Neural cell (in vitro differentiated cells): ENCODE measurements around the gene DNAJC7. TPM values are rescaled to one million over a fixed set of nuclear protein-coding genes. Genes with fewer than 3 reads are reported as not detected.

Experiments
- H2AFZ ChIP-seq: fragments of 200-600, 300-800 bp; sonication (generic), shearing (Covaris generic); 2 replicates; pipeline ENCODE4 v1.6.0; 2014; ENCODE audit warnings: low read depth, mild to moderate bottlenecking, antibody characterized with exemption, low read length, moderate library complexity
- H3F3A ChIP-seq: fragments of 200-600 bp; shearing (Covaris generic); 2 replicates; pipeline ENCODE4 v1.6.1; 2016; ENCODE audit warnings: mild to moderate bottlenecking, moderate library complexity, mixed read lengths, antibody characterized with exemption, low read length; ENCODE audit not compliant: insufficient read depth, poor library complexity, severe bottlenecking
- H3K27ac ChIP-seq: fragments of 200-600, 300-800 bp; sonication (generic), shearing (Covaris generic); 2 replicates; pipeline ENCODE4 v1.5.1; 2014; ENCODE audit warnings: mild to moderate bottlenecking, low read length, moderate library complexity
- H3K27me3 ChIP-seq: fragments of 300-800, 200-600 bp; sonication (generic), shearing (Covaris generic); 2 replicates; pipeline ENCODE4 v1.6.0; 2014; ENCODE audit warnings: mild to moderate bottlenecking, low read depth, low read length, moderate library complexity; ENCODE audit not compliant: insufficient read depth
- H3K36me3 ChIP-seq: fragments of 300-800, 200-600 bp; sonication (generic), shearing (Covaris generic); 2 replicates; pipeline ENCODE4 v1.5.1; 2014; ENCODE audit warnings: mild to moderate bottlenecking, antibody characterized with exemption, low read length, moderate library complexity; ENCODE audit not compliant: insufficient read depth
- H3K4me2 ChIP-seq: fragments of 300-800, 200-600 bp; sonication (generic), shearing (Covaris generic); 2 replicates; pipeline ENCODE4 v1.6.0; 2014; ENCODE audit warnings: mild to moderate bottlenecking, low read length
- H3K4me3 ChIP-seq: fragments of 300-800, 200-600 bp; sonication (generic), shearing (Covaris generic); 2 replicates; pipeline ENCODE4 v1.5.1; 2014; ENCODE audit warnings: mild to moderate bottlenecking, low read length, moderate library complexity
- H3K79me2 ChIP-seq: fragments of 200-600 bp; shearing (Covaris generic); replicated peaks from 2 replicates; pipeline ENCODE4 v1.6.0; 2014; ENCODE audit warnings: mild to moderate bottlenecking, low read length, moderate library complexity; ENCODE audit not compliant: insufficient read depth
- H3K9ac ChIP-seq: fragments of 300-800, 200-600 bp; sonication (generic), shearing (Covaris generic); 2 replicates; pipeline ENCODE4 v1.6.1; 2016; ENCODE audit warnings: mild to moderate bottlenecking, low read length, mixed read lengths
- H3K9me2 ChIP-seq: fragments of 200-600 bp; shearing (Covaris generic); 2 replicates; pipeline ENCODE4 v1.6.1; 2016; ENCODE audit warnings: mild to moderate bottlenecking, low read length, mixed read lengths; ENCODE audit not compliant: insufficient read depth
- H3K9me3 ChIP-seq: fragments of 200-600, 300-800 bp; sonication (generic), shearing (Covaris generic); 2 replicates; pipeline ENCODE4 v1.6.1; 2016; ENCODE audit warnings: mild to moderate bottlenecking, mixed run types, low read length, moderate library complexity, mixed read lengths
- H4K20me1 ChIP-seq: fragments of 200-600 bp; shearing (Covaris generic); 2 replicates; pipeline ENCODE4 v1.6.1; 2016; ENCODE audit warnings: mild to moderate bottlenecking, mixed run types; ENCODE audit not compliant: insufficient read depth
- CTCF ChIP-seq: fragments of 450-650 bp; IDR thresholded peaks from 2 replicates; pipeline ENCODE4 v1.5.1; 2014; ENCODE audit warnings: antibody characterized with exemption, mild to moderate bottlenecking, moderate library complexity; ENCODE audit not compliant: poor library complexity, severe bottlenecking
- EP300 ChIP-seq: fragments of 450-650 bp; conservative IDR thresholded peaks from 2 replicates; pipeline ENCODE4 v1.6.1; 2014; ENCODE audit warnings: antibody characterized with exemption, mild to moderate bottlenecking, moderate library complexity; ENCODE audit not compliant: poor library complexity, severe bottlenecking
- EZH2 ChIP-seq: fragments of 200-600, 300-800 bp; shearing (Covaris generic), sonication (generic); IDR thresholded peaks from 2 replicates; pipeline ENCODE4 v1.6.1; 2014; ENCODE audit warnings: antibody characterized with exemption, low read length, borderline replicate concordance, mild to moderate bottlenecking; ENCODE audit not compliant: insufficient read depth, poor library complexity, severe bottlenecking
- MXI1 ChIP-seq: fragments of 450-650 bp; conservative IDR thresholded peaks from 2 replicates; pipeline ENCODE4 v1.6.1; 2014; ENCODE audit warnings: antibody characterized with exemption, mild to moderate bottlenecking; ENCODE audit not compliant: poor library complexity, severe bottlenecking
- POLR2AphosphoS5 ChIP-seq: IDR thresholded peaks from 2 replicates; pipeline ENCODE4 v1.6.1; 2012
- RAD21 ChIP-seq: fragments of 450-650 bp; conservative IDR thresholded peaks from 2 replicates; pipeline ENCODE4 v1.6.1; 2014; ENCODE audit warnings: antibody characterized with exemption, mild to moderate bottlenecking, moderate library complexity
- REST ChIP-seq: IDR thresholded peaks from 2 replicates; pipeline ENCODE4 v1.6.1; 2012; ENCODE audit warnings: borderline replicate concordance
- SMC3 ChIP-seq: fragments of 450-650 bp; conservative IDR thresholded peaks from 2 replicates; pipeline ENCODE4 v1.6.1; 2014; ENCODE audit warnings: antibody characterized with exemption, mild to moderate bottlenecking, moderate library complexity; ENCODE audit not compliant: poor library complexity
- TAF1 ChIP-seq: IDR thresholded peaks from 2 replicates; pipeline ENCODE4 v1.6.1; 2012; ENCODE audit warnings: low read depth
- polyA plus RNA-seq: library from polyadenylated mRNA; depleted of rRNA; stranded (reverse); fragments of >200 nt; gene quantifications from 2 replicates; pipeline ENCODE4 v1.2.3, GENCODE V29; 2014

DNAJC7 gene
- polyA plus RNA-seq, 1 donor from 2014 or later = 126 TPM

GRCh38 chr17:41972571-41973407 lies 44.5 kb downstream of the DNAJC7 start:
- H3K36me3 ChIP-seq = peaks cover 8% of the 10 kb centered on the region
- H3F3A ChIP-seq = no peaks in the 10 kb centered on the region
- no peaks in the 10 kb centered on the region for H3K9me2 ChIP-seq
- H3K27ac ChIP-seq = no peak overlapping the region
- H3K4me3 ChIP-seq = no peak overlapping the region
- no peak overlapping the region for H3K9ac ChIP-seq
- no peaks in the 10 kb centered on the region for H4K20me1 ChIP-seq
- H3K4me2 ChIP-seq = no peak overlapping the region
- H3K27me3 ChIP-seq = no peaks in the 10 kb centered on the region
- H3K9me3 ChIP-seq = no peaks in the 10 kb centered on the region
- peaks cover 10% of the 10 kb centered on the region for H3K79me2 ChIP-seq
- no peak overlapping the region for H2AFZ ChIP-seq
- TF ChIP-seq EZH2 (no peak), MXI1 (no peak), RAD21 (no peak), REST (no peak), TAF1 (no peak), SMC3 (no peak), POLR2AphosphoS5 (no peak), EP300 (no peak), CTCF (no peak)

- Histone ChIP-seq H2AFZ (no peak overlapping the region), H3F3A (no peaks in the 10 kb centered on the region), H3K9me2 (no peaks in the 10 kb centered on the region), H3K79me2 (peaks cover 18% of the 10 kb centered on the region), H3K4me2 (no peak overlapping the region), H3K9ac (no peak overlapping the region), H3K27me3 (no peaks in the 10 kb centered on the region), H3K36me3 (peaks cover 6% of the 10 kb centered on the region), H3K27ac (no peak overlapping the region), H3K9me3 (no peaks in the 10 kb centered on the region), H3K4me3 (no peak overlapping the region), H4K20me1 (no peaks in the 10 kb centered on the region)
- TF ChIP-seq SMC3 (no peak), TAF1 (no peak), RAD21 (no peak), POLR2AphosphoS5 (no peak), EZH2 (no peak), REST (no peak), CTCF (no peak), EP300 (no peak), MXI1 (no peak)
These were observed 45.3 kb downstream of the DNAJC7 start for GRCh38 chr17:41971721-41972523.
